DOHH2 (cell line): ENCODE data around the gene MED12L.

ENCODE experiments used
- H3F3A ChIP-seq: fragments of 200-600 bp; sonication (generic), shearing (Covaris generic); 2 replicates; pipeline ENCODE4 v1.6.0; 2016; ENCODE audit warnings: antibody characterized with exemption, mild to moderate bottlenecking; ENCODE audit not compliant: control insufficient read depth, insufficient read depth
- H3K27ac ChIP-seq: fragments of 200-600 bp; sonication (generic); 2 replicates; pipeline ENCODE4 v1.5.1; 2014; ENCODE audit warnings: low read depth, mild to moderate bottlenecking, low read length, moderate library complexity
- H3K27me3 ChIP-seq: fragments of 200-600 bp; sonication (generic); 2 replicates; pipeline ENCODE4 v1.6.1; 2014; ENCODE audit warnings: mild to moderate bottlenecking, low read length, mixed read lengths; ENCODE audit not compliant: control insufficient read depth
- H3K36me3 ChIP-seq: fragments of 200-600 bp; sonication (generic); 2 replicates; pipeline ENCODE4 v1.6.1; 2014; ENCODE audit warnings: mild to moderate bottlenecking, low read length, moderate library complexity, mixed read lengths; ENCODE audit not compliant: control insufficient read depth
- H3K4me1 ChIP-seq: fragments of 200-600 bp; sonication (generic); 2 replicates; pipeline ENCODE4 v1.6.1; 2014; ENCODE audit warnings: mild to moderate bottlenecking, low read length, mixed read lengths; ENCODE audit not compliant: control insufficient read depth
- H3K4me2 ChIP-seq: fragments of 200-600 bp; sonication (generic); 2 replicates; pipeline ENCODE4 v1.6.0; 2014; ENCODE audit warnings: mild to moderate bottlenecking, low read length, moderate library complexity
- H3K4me3 ChIP-seq: fragments of 200-600 bp; sonication (generic); 2 replicates; pipeline ENCODE4 v1.5.1; 2014; ENCODE audit warnings: mild to moderate bottlenecking, low read length, mixed read lengths
- H3K79me2 ChIP-seq: fragments of 200-600 bp; sonication (generic); 2 replicates; pipeline ENCODE4 v1.6.1; 2014; ENCODE audit warnings: mild to moderate bottlenecking, low read length, mixed read lengths; ENCODE audit not compliant: control insufficient read depth
- H3K9me2 ChIP-seq: fragments of 200-600 bp; sonication (generic); replicated peaks from 2 replicates; pipeline ENCODE4 v1.6.1; 2014; ENCODE audit warnings: mild to moderate bottlenecking, low read length, mixed read lengths; ENCODE audit not compliant: control insufficient read depth
- H3K9me3 ChIP-seq: fragments of 200-600 bp; sonication (generic); 2 replicates; pipeline ENCODE4 v1.6.1; 2014; ENCODE audit warnings: antibody characterized with exemption, low read length, mixed read lengths; ENCODE audit not compliant: control insufficient read depth, insufficient read depth
- H4K20me1 ChIP-seq: fragments of 200-600 bp; sonication (generic); 2 replicates; pipeline ENCODE4 v1.6.0; 2014; ENCODE audit warnings: low read depth, mild to moderate bottlenecking, antibody characterized with exemption, low read length, moderate library complexity; ENCODE audit not compliant: control insufficient read depth, insufficient read depth
- CTCF ChIP-seq: fragments of 200-600 bp; sonication (generic); IDR thresholded peaks from one replicate; pipeline ENCODE4 v1.5.1; 2014; ENCODE audit warnings: antibody characterized with exemption, mild to moderate bottlenecking, low read depth, low read length; ENCODE audit not compliant: poor library complexity, severe bottlenecking
- EZH2phosphoT487 ChIP-seq: fragments of 200-600 bp; sonication (generic); IDR thresholded peaks from 2 replicates; pipeline ENCODE4 v1.6.1; 2017; ENCODE audit warnings: borderline replicate concordance, mild to moderate bottlenecking, antibody characterized with exemption, low read length, moderate library complexity, mixed read lengths

MED12L gene

GRCh38 chr3:151346292-151346691, 260.8 kb downstream of the MED12L start:
- Histone ChIP-seq H3K9me3 (no peaks in the 10 kb centered on the region), H3K4me2 (no peak overlapping the region), H3F3A (no peaks in the 10 kb centered on the region), H3K79me2 (no peaks in the 10 kb centered on the region), H3K36me3 (no peaks in the 10 kb centered on the region), H3K4me3 (no peak overlapping the region), H3K27ac (no peak overlapping the region), H3K9me2 (no peaks in the 10 kb centered on the region), H3K27me3 (no peaks in the 10 kb centered on the region), H4K20me1 (no peaks in the 10 kb centered on the region), H3K4me1 (peaks cover 4% of the 10 kb centered on the region)
- TF ChIP-seq CTCF: no peak
- no peak for TF ChIP-seq EZH2phosphoT487

GRCh38 chr3:151347432-151347831, 262.0 kb downstream of the MED12L start:
- H3K4me2 ChIP-seq: no peak overlapping the region
- H3K79me2 ChIP-seq: no peaks in the 10 kb centered on the region
- H3K27ac ChIP-seq: no peak overlapping the region
- no peaks in the 10 kb centered on the region for H3K27me3 ChIP-seq
- TF ChIP-seq EZH2phosphoT487 (no peak), CTCF (no peak)
- peaks cover 15% of the 10 kb centered on the region for H3K4me1 ChIP-seq
- H3K9me3 ChIP-seq: no peaks in the 10 kb centered on the region
- H3F3A ChIP-seq: no peaks in the 10 kb centered on the region
- H3K36me3 ChIP-seq: no peaks in the 10 kb centered on the region
- H4K20me1 ChIP-seq: no peaks in the 10 kb centered on the region
- no peaks in the 10 kb centered on the region for H3K9me2 ChIP-seq
- H3K4me3 ChIP-seq: no peak overlapping the region

DNA sequence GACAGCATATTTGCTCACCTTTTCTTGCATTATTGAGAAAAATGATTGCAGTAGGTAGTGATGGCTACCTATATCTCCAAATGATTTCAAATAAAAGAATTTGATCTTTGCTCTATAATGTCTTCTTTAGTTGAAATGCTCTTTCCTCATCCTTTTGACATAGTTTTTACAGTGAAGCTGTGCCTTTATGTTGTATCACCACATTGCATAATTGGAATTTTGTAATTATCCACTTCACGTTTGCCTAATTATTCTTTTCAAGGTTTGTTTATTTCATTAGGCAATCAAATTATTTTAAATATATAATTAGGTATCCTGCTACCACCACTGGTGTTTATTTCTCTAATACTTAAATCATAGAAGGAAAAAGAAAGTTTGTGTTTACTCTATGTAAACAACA, 265.2 kb downstream of the MED12L start:
- Histone ChIP-seq H3K79me2 (no peaks in the 10 kb centered on the region), H3K9me3 (no peaks in the 10 kb centered on the region), H4K20me1 (no peaks in the 10 kb centered on the region), H3K27me3 (no peaks in the 10 kb centered on the region), H3K36me3 (no peaks in the 10 kb centered on the region), H3F3A (no peaks in the 10 kb centered on the region), H3K4me3 (no peak overlapping the region), H3K9me2 (no peaks in the 10 kb centered on the region), H3K4me2 (no peak overlapping the region), H3K27ac (no peak overlapping the region), H3K4me1 (peaks cover 21% of the 10 kb centered on the region)
- TF ChIP-seq CTCF (no peak), EZH2phosphoT487 (no peak)

DNA sequence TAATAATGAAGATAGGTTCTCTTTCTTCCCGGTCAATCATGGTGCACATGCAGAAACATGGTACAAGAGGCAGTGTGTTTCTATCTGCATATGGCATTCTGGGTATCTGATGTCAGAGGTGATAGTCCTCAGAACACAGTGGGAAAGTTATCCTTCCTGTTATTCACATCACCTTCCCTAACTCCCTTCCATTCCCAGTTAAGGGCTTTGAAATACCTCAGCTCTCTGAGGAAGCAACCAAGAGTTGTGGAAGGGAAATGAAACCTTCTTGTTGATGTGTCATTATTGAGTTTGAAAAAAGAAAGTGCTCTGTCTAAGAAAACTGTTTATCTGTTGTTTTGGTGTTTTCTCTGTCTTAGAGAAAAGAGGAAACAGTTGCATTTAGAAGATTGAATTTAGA, 265.8 kb downstream of the MED12L start:
- no peaks in the 10 kb centered on the region for H3K27me3 ChIP-seq
- H3K36me3 ChIP-seq: no peaks in the 10 kb centered on the region
- peaks cover 21% of the 10 kb centered on the region for H3K4me1 ChIP-seq
- H3K4me3 ChIP-seq: no peak overlapping the region
- no peaks in the 10 kb centered on the region for H3K9me2 ChIP-seq
- H3F3A ChIP-seq: no peaks in the 10 kb centered on the region
- TF ChIP-seq EZH2phosphoT487 (no peak), CTCF (no peak)
- H3K4me2 ChIP-seq: peak overlapping the region; percentile 16; the same call in 1 of the 2 replicates
- H3K9me3 ChIP-seq: no peaks in the 10 kb centered on the region
- H3K27ac ChIP-seq: no peak overlapping the region
- no peaks in the 10 kb centered on the region for H4K20me1 ChIP-seq
- H3K79me2 ChIP-seq: no peaks in the 10 kb centered on the region
